Keratinocyte (primary cell): ENCODE data around the gene TINAGL1. TPM values are rescaled to one million over a fixed set of nuclear protein-coding genes. Genes with fewer than 3 reads are reported as not detected.
A peak's percentile ranks its signal among the peaks of the same experiment; 100 is the strongest.

Experiments used
- DNase-seq: peaks from one replicate; pipeline ENCODE4 v3.0.0-alpha.2; 2011; ENCODE audit warnings: low read depth, missing footprints, low spot score
- FAIRE-seq: peaks from 2 replicates; lab custom pipeline; 2011; peaks lifted over from hg19 to GRCh38; lab: Jason Lieb, UNC
- H2AFZ ChIP-seq: 2 replicates; pipeline ENCODE4 v1.6.0; 2012; ENCODE audit warnings: low read length, control low read depth, inconsistent platforms; ENCODE audit not compliant: control insufficient read depth
- H3K27ac ChIP-seq: 2 replicates; pipeline ENCODE4 v1.5.1; 2011; ENCODE audit warnings: low read length; ENCODE audit not compliant: control insufficient read depth, insufficient read depth
- H3K27me3 ChIP-seq: 3 replicates; pipeline ENCODE4 v1.6.0; 2011; ENCODE audit warnings: low read length; ENCODE audit not compliant: control insufficient read depth, insufficient read depth; ENCODE audit errors: extremely low read depth
- H3K36me3 ChIP-seq, 2 experiments: 2 replicates in 1 of 2; 3 replicates in 1 of 2; pipeline ENCODE4 v1.5.1; 2011; ENCODE audit warnings: low read length in 2 of 2, mild to moderate bottlenecking in 1 of 2; ENCODE audit not compliant: control insufficient read depth in 2 of 2, insufficient read depth in 2 of 2; ENCODE audit errors: extremely low read depth in 1 of 2
- H3K4me1 ChIP-seq: 3 replicates; pipeline ENCODE4 v1.5.1; 2011; ENCODE audit warnings: low read length; ENCODE audit not compliant: control insufficient read depth, insufficient read depth; ENCODE audit errors: extremely low read depth
- H3K4me2 ChIP-seq: 3 replicates; pipeline ENCODE4 v1.6.0; 2011; ENCODE audit warnings: low read depth, low read length; ENCODE audit not compliant: control insufficient read depth, insufficient read depth; ENCODE audit errors: extremely low read depth
- H3K4me3 ChIP-seq, 3 experiments: fragments of 200-600 bp in 1 of 3; sonication (generic) in 1 of 3; 2 replicates in 2 of 3; 3 replicates in 1 of 3; pipeline ENCODE4 v1.5.1; 2011 to 2016; ENCODE audit warnings: low read length in 3 of 3, mild to moderate bottlenecking in 3 of 3, control low read depth in 2 of 3, inconsistent platforms in 1 of 3, low read depth in 1 of 3, mixed read lengths in 1 of 3, mixed run types in 1 of 3, moderate library complexity in 1 of 3; ENCODE audit not compliant: control insufficient read depth in 2 of 3, insufficient read depth in 2 of 3; ENCODE audit errors: extremely low read depth in 1 of 3
- H3K79me2 ChIP-seq: 2 replicates; pipeline ENCODE4 v1.6.0; 2012; ENCODE audit warnings: low read length; ENCODE audit not compliant: control insufficient read depth, insufficient read depth
- H3K9ac ChIP-seq: 3 replicates; pipeline ENCODE4 v1.6.0; 2011; ENCODE audit warnings: low read length; ENCODE audit not compliant: control insufficient read depth, insufficient read depth; ENCODE audit errors: extremely low read depth
- H3K9me1 ChIP-seq: 3 replicates; pipeline ENCODE4 v1.6.0; 2011; ENCODE audit warnings: low read length; ENCODE audit not compliant: control insufficient read depth, insufficient read depth; ENCODE audit errors: extremely low read depth
- H3K9me3 ChIP-seq: 2 replicates; pipeline ENCODE4 v1.5.1; 2012; ENCODE audit warnings: low read depth, low read length; ENCODE audit not compliant: control insufficient read depth
- H4K20me1 ChIP-seq: 3 replicates; pipeline ENCODE4 v1.6.0; 2011; ENCODE audit warnings: low read length; ENCODE audit not compliant: control insufficient read depth, insufficient read depth; ENCODE audit errors: extremely low read depth
- EZH2 ChIP-seq: IDR thresholded peaks from one replicate; pipeline ENCODE4 v1.6.1; 2012; ENCODE audit warnings: inconsistent platforms, mild to moderate bottlenecking, low read length, moderate library complexity
- dilution Hi-C: fragments of 300-500 bp; cut with MboI; formaldehyde crosslinking; loops from one replicate; pipeline ENCODE4 v1.7.0; 2020; ENCODE audit warnings: low sequenced_read_pairs; ENCODE audit not compliant: extremely low pct_ligation_motif_present
- polyA plus RNA-seq, 5 experiments: library from polyadenylated mRNA; depleted of rRNA in 3 of 5; stranded (reverse) in 3 of 5; stranded (forward) in 1 of 5; unstranded in 1 of 5; fragments of >200 nt; gene quantifications; 1 replicate in 1 of 5; 2 replicates in 3 of 5; 3 replicates in 1 of 5; pipeline versions ENCODE4 v1.2.1 to v1.2.3, GENCODE V29; 2011 to 2012; ENCODE audit warnings: missing spikeins in 2 of 5, low read depth in 1 of 5, low replicate concordance in 1 of 5
- TF ChIP-seq, protein P1 (sequence below), 3 experiments: IDR thresholded peaks in 1 of 3; conservative IDR thresholded peaks in 1 of 3; optimal IDR thresholded peaks in 1 of 3; 2 replicates in 2 of 3; 3 replicates in 1 of 3; pipeline versions ENCODE3 to v1.5.1; 2011; ENCODE audit warnings: low read length in 3 of 3, mild to moderate bottlenecking in 3 of 3, moderate library complexity in 2 of 3, control low read depth in 1 of 3, inconsistent platforms in 1 of 3; ENCODE audit not compliant: insufficient read depth in 2 of 3; ENCODE audit errors: extremely low read depth in 1 of 3

The TINAGL1 gene
- polyA plus RNA-seq, 1 donor (not counting 4 experiments of a cell fraction or from before 2014, with no cell fraction given), result 189 TPM

DNA sequence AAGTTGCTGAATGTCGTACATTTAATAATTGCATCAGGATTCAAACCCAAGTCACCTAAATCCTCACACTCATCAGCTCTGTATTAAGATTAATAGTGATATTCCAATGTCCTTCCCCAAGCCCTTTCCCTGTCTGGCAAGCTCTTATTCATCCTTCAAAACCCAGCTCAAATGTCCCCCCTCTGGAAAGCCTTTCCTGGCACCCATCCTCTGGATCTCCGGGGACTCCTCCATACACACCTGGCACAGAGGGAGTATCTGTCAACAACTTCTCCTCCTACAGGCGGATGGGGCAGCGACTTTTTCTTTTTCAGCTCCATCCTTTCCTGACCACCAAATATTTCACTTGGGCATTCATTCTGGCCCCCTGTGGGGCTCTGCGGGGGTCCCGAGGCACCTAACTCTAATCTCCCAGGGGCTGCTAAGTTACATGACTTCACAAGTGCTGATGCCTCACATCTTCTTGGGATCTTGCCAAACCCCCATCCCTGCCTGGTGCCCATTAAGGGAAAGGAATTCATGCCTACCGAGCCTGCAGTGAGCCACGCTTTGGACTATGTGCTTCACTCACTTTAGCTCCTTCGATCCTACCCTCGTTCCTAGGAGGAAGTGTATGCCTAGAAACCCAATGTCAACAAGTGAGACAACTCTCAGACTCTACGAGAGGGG, 15.2 kb downstream of the TINAGL1 start:
- no peak overlapping the region for H3K4me3 ChIP-seq
- no peak overlapping the region for H3K27ac ChIP-seq
- no peaks in the 10 kb centered on the region for H3K79me2 ChIP-seq
- peak; percentile 66 for FAIRE-seq
- no peak overlapping the region for H3K9ac ChIP-seq
- no peaks in the 10 kb centered on the region for H3K9me3 ChIP-seq
- H3K9me1 ChIP-seq, result no peaks in the 10 kb centered on the region
- no peak overlapping the region for H2AFZ ChIP-seq
- peak overlapping the region; percentile 12 for H3K4me2 ChIP-seq
- dilution Hi-C loops, result no loop called here
- no peaks in the 10 kb centered on the region for H3K27me3 ChIP-seq
- H4K20me1 ChIP-seq, result no peaks in the 10 kb centered on the region
- H3K36me3 ChIP-seq, result peaks cover 3 to 5% of the 10 kb centered on the region in 2 experiments
- peaks cover 28% of the 10 kb centered on the region for H3K4me1 ChIP-seq
- TF ChIP-seq EZH2, result no peak
- TF ChIP-seq, protein P1, sequence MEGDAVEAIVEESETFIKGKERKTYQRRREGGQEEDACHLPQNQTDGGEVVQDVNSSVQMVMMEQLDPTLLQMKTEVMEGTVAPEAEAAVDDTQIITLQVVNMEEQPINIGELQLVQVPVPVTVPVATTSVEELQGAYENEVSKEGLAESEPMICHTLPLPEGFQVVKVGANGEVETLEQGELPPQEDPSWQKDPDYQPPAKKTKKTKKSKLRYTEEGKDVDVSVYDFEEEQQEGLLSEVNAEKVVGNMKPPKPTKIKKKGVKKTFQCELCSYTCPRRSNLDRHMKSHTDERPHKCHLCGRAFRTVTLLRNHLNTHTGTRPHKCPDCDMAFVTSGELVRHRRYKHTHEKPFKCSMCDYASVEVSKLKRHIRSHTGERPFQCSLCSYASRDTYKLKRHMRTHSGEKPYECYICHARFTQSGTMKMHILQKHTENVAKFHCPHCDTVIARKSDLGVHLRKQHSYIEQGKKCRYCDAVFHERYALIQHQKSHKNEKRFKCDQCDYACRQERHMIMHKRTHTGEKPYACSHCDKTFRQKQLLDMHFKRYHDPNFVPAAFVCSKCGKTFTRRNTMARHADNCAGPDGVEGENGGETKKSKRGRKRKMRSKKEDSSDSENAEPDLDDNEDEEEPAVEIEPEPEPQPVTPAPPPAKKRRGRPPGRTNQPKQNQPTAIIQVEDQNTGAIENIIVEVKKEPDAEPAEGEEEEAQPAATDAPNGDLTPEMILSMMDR (optimal IDR thresholded peaks at IDR 0.05 in 1 of 3, IDR thresholded peaks at IDR 0.05 in 1 of 3, conservative IDR thresholded peaks at IDR 0.05 in 1 of 3; ENCODE audit: extremely low read depth in 1 of 3, insufficient read depth in 2 of 3, low read length in 3 of 3), result no peak
- DNase-seq, result no peak

DNA sequence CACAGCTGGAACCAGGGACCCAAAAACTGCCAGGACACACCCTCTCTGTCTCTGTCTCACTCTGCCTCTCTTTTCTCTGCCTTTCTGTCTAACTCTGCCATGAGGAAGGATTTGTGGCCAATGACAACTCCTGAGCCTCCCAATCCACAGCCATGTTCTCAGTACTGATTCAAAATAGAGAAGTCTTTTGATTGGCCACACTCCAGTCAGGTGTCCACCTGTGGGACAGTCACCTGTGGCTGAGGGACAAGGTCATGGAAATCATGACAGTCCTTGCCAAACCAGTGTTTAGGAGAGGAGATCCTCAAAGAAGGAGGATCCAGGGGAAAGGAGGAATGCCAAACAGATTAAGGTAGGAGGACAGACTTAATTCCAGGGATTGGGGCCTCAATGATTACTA, 15.8 kb downstream of the TINAGL1 start:
- H2AFZ ChIP-seq, result no peak overlapping the region
- peaks cover 28% of the 10 kb centered on the region for H3K4me1 ChIP-seq
- dilution Hi-C loops, result no loop called here
- no peaks in the 10 kb centered on the region for H3K9me1 ChIP-seq
- no peaks in the 10 kb centered on the region for H4K20me1 ChIP-seq
- no peaks in the 10 kb centered on the region for H3K9me3 ChIP-seq
- H3K27me3 ChIP-seq, result no peaks in the 10 kb centered on the region
- FAIRE-seq (no peak), DNase-seq (no peak)
- H3K79me2 ChIP-seq, result no peaks in the 10 kb centered on the region
- TF ChIP-seq, protein P1 (optimal IDR thresholded peaks at IDR 0.05 in 1 of 3, IDR thresholded peaks at IDR 0.05 in 1 of 3, conservative IDR thresholded peaks at IDR 0.05 in 1 of 3; ENCODE audit: extremely low read depth in 1 of 3, insufficient read depth in 2 of 3, low read length in 3 of 3), result no peak
- no peak for TF ChIP-seq EZH2
- no peak overlapping the region for H3K27ac ChIP-seq
- H3K36me3 ChIP-seq, result peaks cover 0 to 3% of the 10 kb centered on the region in 2 experiments
- no peak overlapping the region for H3K9ac ChIP-seq
- H3K4me2 ChIP-seq, result peak overlapping the region; percentile 12
- no peak overlapping the region for H3K4me3 ChIP-seq
